K562 (cell line): ENCODE results near the gene KCTD19. TPM values are rescaled to one million over a fixed set of nuclear protein-coding genes. Genes with fewer than 3 reads are reported as not detected.

ENCODE experiments used
- ATAC-seq: fragments of 200-7000 bp; cut with Tn5 transposase; 3 replicates; pipeline ENCODE4 v1.9.1; 2020; ENCODE audit warnings: moderate library complexity
- BruUV-seq: library from RNA; stranded (reverse); fragments of 400-500 nt; replicated peaks from 2 replicates; lab custom pipeline; 2021; lab: Mats Ljungman, UMichigan
- CTCF ChIA-PET: fragments of 300-600 bp; formaldehyde crosslinking; extraction: SDS; loops from one replicate; lab custom pipeline; 2021; ENCODE audit warnings: low intra/inter-chr PET ratio; lab: Yijun Ruan, JAX
- POLR2A ChIA-PET: fragments of 300-600, 350-650 bp; sonication (Branson Sonifier 250); formaldehyde crosslinking; extraction: SDS; loops from one replicate; lab custom pipeline; 2021; ENCODE audit warnings: antibody characterized with exemption, inconsistent platforms; lab: Yijun Ruan, JAX
- DNase-seq, 4 experiments: peaks; one replicate each; pipeline versions ENCODE4 v3.0.0 to v3.0.0-alpha.2; 2011 to 2018; ENCODE audit warnings: low spot score in 3 of 4, mixed read lengths in 3 of 4; ENCODE audit errors: extremely low read depth in 1 of 4
- FAIRE-seq: peaks from 2 replicates; lab custom pipeline; 2011; peaks lifted over from hg19 to GRCh38; lab: Jason Lieb, UNC
- H2AFZ ChIP-seq: 2 replicates; pipeline ENCODE4 v1.6.0; 2011; ENCODE audit warnings: low read depth, low read length, control low read depth, inconsistent platforms
- H3K27ac ChIP-seq: fragments of 200-600 bp; 3 replicates; pipeline ENCODE4 v1.8.0; 2011; ENCODE audit warnings: low read depth, mild to moderate bottlenecking, control low read depth, inconsistent platforms, low read length, moderate library complexity, mixed read lengths; ENCODE audit errors: extremely low read depth
- H3K27me3 ChIP-seq, 2 experiments: fragments of 300-600 bp in 1 of 2; 2 replicates in 1 of 2; 3 replicates in 1 of 2; pipeline versions ENCODE4 v1.6.0 to v1.8.0; 2011; ENCODE audit warnings: inconsistent platforms in 2 of 2, low read length in 2 of 2, mild to moderate bottlenecking in 1 of 2, mixed read lengths in 1 of 2, moderate library complexity in 1 of 2; ENCODE audit not compliant: control insufficient read depth in 2 of 2, insufficient read depth in 2 of 2
- H3K36me3 ChIP-seq: fragments of 300-600 bp; 3 replicates; pipeline ENCODE4 v1.8.0; 2011; ENCODE audit warnings: mild to moderate bottlenecking, low read length, inconsistent platforms; ENCODE audit not compliant: control insufficient read depth, insufficient read depth
- H3K4me1 ChIP-seq, 2 experiments: fragments of 200-600 bp in 1 of 2; replicated peaks in 1 of 2; 2 replicates in 1 of 2; 3 replicates in 1 of 2; pipeline versions ENCODE4 v1.5.1 to v1.8.0; 2011; ENCODE audit warnings: inconsistent platforms in 2 of 2, low read length in 2 of 2, mild to moderate bottlenecking in 1 of 2, mixed read lengths in 1 of 2, moderate library complexity in 1 of 2; ENCODE audit not compliant: control insufficient read depth in 2 of 2, insufficient read depth in 2 of 2
- H3K4me2 ChIP-seq: 2 replicates; pipeline ENCODE4 v1.6.1; 2011; ENCODE audit warnings: low read length, control low read depth, inconsistent platforms, mixed read lengths; ENCODE audit not compliant: insufficient read depth
- H3K4me3 ChIP-seq: fragments of 200-600 bp; sonication (generic), shearing (Covaris generic); 2 replicates; pipeline ENCODE4 v1.5.1; 2016; ENCODE audit warnings: control low read depth, inconsistent platforms
- H3K79me2 ChIP-seq: fragments of 200-600 bp; 3 replicates; pipeline ENCODE4 v1.8.0; 2011; ENCODE audit warnings: low read length, inconsistent platforms; ENCODE audit not compliant: control insufficient read depth, insufficient read depth
- H3K9ac ChIP-seq, 2 experiments: 2 replicates each; pipeline versions ENCODE4 v1.6.0 to v1.6.1; 2011; ENCODE audit warnings: low read depth in 2 of 2, low read length in 2 of 2, control low read depth in 1 of 2, inconsistent platforms in 1 of 2, mild to moderate bottlenecking in 1 of 2, mixed read lengths in 1 of 2; ENCODE audit not compliant: insufficient read depth in 1 of 2
- H3K9me1 ChIP-seq: one replicate; pipeline ENCODE4 v1.6.0; 2011; ENCODE audit warnings: inconsistent platforms, mild to moderate bottlenecking, low read length, moderate library complexity; ENCODE audit not compliant: control insufficient read depth, insufficient read depth
- H3K9me3 ChIP-seq: replicated peaks from 2 replicates; pipeline ENCODE4 v1.5.1; 2011; ENCODE audit warnings: low read depth, low read length, inconsistent platforms; ENCODE audit not compliant: control insufficient read depth, insufficient read depth
- H4K20me1 ChIP-seq: replicated peaks from 2 replicates; pipeline ENCODE4 v1.6.1; 2011; ENCODE audit warnings: low read length, inconsistent platforms, mixed read lengths; ENCODE audit not compliant: control insufficient read depth, insufficient read depth
- CBFA2T3 ChIP-seq: fragments of 450-650 bp; IDR thresholded peaks from 2 replicates; pipeline ENCODE4 v1.6.1; 2017
- E2F8 ChIP-seq: fragments of 450-650 bp; IDR thresholded peaks from 2 replicates; pipeline ENCODE4 v1.7.1; 2018; ENCODE audit warnings: mild to moderate bottlenecking, low read depth; ENCODE audit not compliant: partially characterized antibody
- ESRRA ChIP-seq: fragments of 450-650 bp; IDR thresholded peaks from 2 replicates; pipeline ENCODE4 v1.6.1; 2014; ENCODE audit warnings: low read depth, mild to moderate bottlenecking, moderate library complexity, borderline replicate concordance
- HEY1 ChIP-seq: fragments of 250-450 bp; sonication (Bioruptor Pico); IDR thresholded peaks from 2 replicates; pipeline ENCODE4 v1.5.0; 2020; ENCODE audit warnings: mild to moderate bottlenecking, moderate library complexity, borderline replicate concordance
- HNRNPUL1 ChIP-seq: fragments of 200-400 bp; formaldehyde crosslinking; IDR thresholded peaks from 2 replicates; pipeline ENCODE4 v1.6.1; 2017; ENCODE audit warnings: low read length
- NCOA2 ChIP-seq, 2 experiments: fragments of 450-650 bp; IDR thresholded peaks; 2 replicates each; pipeline ENCODE4 v1.6.1; 2018; ENCODE audit warnings: mild to moderate bottlenecking in 2 of 2, moderate library complexity in 1 of 2; ENCODE audit not compliant: partially characterized antibody in 2 of 2
- PCBP2 ChIP-seq: fragments of 200-400 bp; formaldehyde crosslinking; IDR thresholded peaks from 2 replicates; pipeline ENCODE4 v1.6.1; 2018; ENCODE audit warnings: low read length, low read depth, mild to moderate bottlenecking, moderate library complexity; ENCODE audit not compliant: poor library complexity, severe bottlenecking
- TAF7 ChIP-seq: fragments of 450-650 bp; IDR thresholded peaks from 2 replicates; pipeline ENCODE4 v1.6.1; 2016; ENCODE audit warnings: missing genetic modification characterization, missing compliant biosample characterization
- TEAD2 ChIP-seq: fragments of 450-650 bp; IDR thresholded peaks from 2 replicates; pipeline ENCODE4 v1.6.1; 2016; ENCODE audit warnings: missing genetic modification characterization, control low read depth, missing compliant biosample characterization
- ZNF134 ChIP-seq: fragments of 250-450 bp; sonication (Bioruptor Pico); conservative IDR thresholded peaks from 2 replicates; pipeline ENCODE4 v1.4.0; 2020
- ZNF444 ChIP-seq: fragments of 250-450 bp; sonication (Bioruptor Pico); IDR thresholded peaks from 2 replicates; pipeline ENCODE4 v1.4.0; 2020; ENCODE audit warnings: mild to moderate bottlenecking, moderate library complexity
- ZNF639 ChIP-seq, 2 experiments: fragments of 200-800 bp in 1 of 2; sonication (Bioruptor generic) in 1 of 2; sonication (generic) in 1 of 2; formaldehyde crosslinking in 1 of 2; IDR thresholded peaks in 1 of 2; conservative IDR thresholded peaks in 1 of 2; 2 replicates each; pipeline versions ENCODE4 v1.5.0 to v1.6.1; 2016 to 2020; ENCODE audit warnings: missing compliant biosample characterization in 1 of 2, missing genetic modification characterization in 1 of 2, missing genetic modification reagents in 1 of 2
- WGBS: fragments of 100-300 bp; shearing (Covaris generic); methylation state at CpG from one replicate; pipeline ENCODE4 v1.1.6; 2016; ENCODE audit warnings: low coverage, mixed read lengths; ENCODE audit not compliant: insufficient coverage; ENCODE audit errors: missing lambda C conversion rate; 5-methylcytosine and 5-hydroxymethylcytosine counted together
- in situ Hi-C: fragments of 300-500 bp; cut with MboI; formaldehyde crosslinking; loops from 4 replicates; pipeline ENCODE4 v1.15.0; 2018; ENCODE audit warnings: inconsistent platforms, mixed read lengths
- intact Hi-C: fragments of 100-400 bp; cut with micrococcal nuclease; formaldehyde crosslinking; loops from 2 replicates; pipeline ENCODE4 v1.14.2; 2022
- polyA plus RNA-seq, 8 experiments: library from polyadenylated mRNA; depleted of rRNA in 4 of 8; stranded (reverse) in 5 of 8; unstranded in 3 of 8; fragments of >200 nt; fragmentation: Nextera tagmentation in 2 of 8; fragmentation: Illumina TruSeq in 1 of 8; extraction: Ambion mirVana in 2 of 8; extraction: Trizol in 1 of 8; gene quantifications; 2 replicates each; pipeline versions ENCODE4 v1.2.1 to v1.2.3, GENCODE V29; 2011 to 2014; ENCODE audit warnings: inconsistent platforms in 1 of 8, missing spikeins in 1 of 8
- total RNA-seq, 7 experiments: library from RNA; depleted of rRNA in 6 of 7; stranded (reverse); fragments of >200 nt in 6 of 7; fragmentation: Illumina TruSeq in 2 of 7; extraction: Trizol in 2 of 7; gene quantifications; 2 replicates each; pipeline versions ENCODE4 v1.2.1 to v1.2.3, GENCODE V29; 2011 to 2021; ENCODE audit warnings: low replicate concordance in 1 of 7

The KCTD19 gene
- total and polyA plus RNA-seq, 9 of the 15 experiments (the other 6 are each of a cell fraction or from before 2014, with no cell fraction given), result 0.03 to 0.91 (median 0.22) TPM; not detected in 2

- Histone ChIP-seq H3K4me1 (peaks cover 0 to 19% of the 10 kb centered on the region in 2 experiments; a peak in 1 of 5 replicates), H2AFZ (no peak overlapping the region), H3K4me3 (no peak overlapping the region), H3K79me2 (no peaks in the 10 kb centered on the region), H3K27me3 (no peaks in the 10 kb centered on the region), H3K9me3 (no peaks in the 10 kb centered on the region), H3K9me1 (peaks cover 4% of the 10 kb centered on the region), H3K4me2 (no peak overlapping the region), H3K9ac (no peak overlapping the region), H3K36me3 (peaks cover 15% of the 10 kb centered on the region; the same call in 2 of the 3 replicates), H4K20me1 (no peaks in the 10 kb centered on the region), H3K27ac (no peak overlapping the region)
- FAIRE-seq, result no peak
- intact Hi-C loops, result no loop called here
- in situ Hi-C loops, result no loop called here
- CTCF ChIA-PET, result no interaction called here
- BruUV-seq, result no TSS peak
- ATAC-seq, result no peak
- POLR2A ChIA-PET, result interaction anchor here (0.5 to 1.1 kb wide), 3 partner anchors 8 to 193 kb away, joined by 3 to 4 read pairs (median 3); no protein-coding TSS in a partner anchor
- DNase-seq, result no peak
- 89% methylated on average over 12 of the region's 14 CpGs for WGBS
- TF ChIP-seq CBFA2T3 (no peak), TEAD2 (no peak), E2F8 (no peak), TAF7 (no peak), PCBP2 (no peak), ZNF444 (CRISPR knock-in tag) (no peak), ZNF639 (CRISPR knock-in tag; conservative IDR thresholded peaks at IDR 0.05 in 1 of 2, IDR thresholded peaks at IDR 0.05 in 1 of 2) (no peak), ZNF134 (CRISPR knock-in tag) (no peak), HEY1 (CRISPR knock-in tag) (no peak), NCOA2 (IDR thresholded peaks at IDR 0.05; ENCODE audit: partially characterized antibody in 2 of 2) (no peak), HNRNPUL1 (no peak), ESRRA (no peak)
Observed at GRCh38 chr16:67287960-67288359, 38.6 kb downstream of the KCTD19 start.
